Esophagus muscularis mucosa (tissue), 4 donors: ENCODE measurements around the gene NKTR. TPM values are rescaled to one million over a fixed set of nuclear protein-coding genes. Genes with fewer than 3 reads are reported as not detected.

Source experiments
- DNase-seq: peaks from one replicate; pipeline ENCODE4 v3.0.0-alpha.2; 2017; ENCODE audit errors: extremely low spot score
- H3K27ac ChIP-seq, 4 donors: fragments of 200-600 bp; sonication (generic); replicated peaks in 1 of 4; 1 replicate in 3 of 4; 2 replicates in 1 of 4; pipeline ENCODE4 v1.5.1; 2016 to 2019; ENCODE audit warnings: mild to moderate bottlenecking in 1 of 4
- H3K27me3 ChIP-seq, 4 donors: fragments of 200-600 bp; sonication (generic); one replicate each; pipeline versions ENCODE4 v1.5.1 to v1.6.0; 2016 to 2019
- H3K36me3 ChIP-seq, 4 donors: fragments of 200-600 bp; sonication (generic); one replicate each; pipeline ENCODE4 v1.5.1; 2016 to 2019
- H3K4me1 ChIP-seq, 4 donors: fragments of 200-600 bp; sonication (generic); one replicate each; pipeline ENCODE4 v1.5.1; 2016 to 2019
- H3K4me3 ChIP-seq, 4 donors: fragments of 200-600 bp; sonication (generic); 1 replicate in 2 of 4; 2 replicates in 2 of 4; pipeline ENCODE4 v1.5.1; 2016 to 2019; ENCODE audit warnings: mild to moderate bottlenecking in 4 of 4, moderate library complexity in 1 of 4
- H3K9me3 ChIP-seq, 4 donors: fragments of 200-600 bp; sonication (generic); 1 replicate in 3 of 4; 2 replicates in 1 of 4; pipeline ENCODE4 v1.5.1; 2016 to 2019
- CTCF ChIP-seq, 3 experiments: fragments of 200-600 bp in 2 of 3; fragments of 450-650 bp in 1 of 3; sonication (generic) in 2 of 3; IDR thresholded peaks; one replicate each; pipeline ENCODE4 v1.5.1; 2017 to 2019; ENCODE audit warnings: antibody characterized with exemption in 3 of 3, mild to moderate bottlenecking in 2 of 3, moderate library complexity in 1 of 3
- EP300 ChIP-seq: sonication (generic); formaldehyde crosslinking; IDR thresholded peaks from one replicate; pipeline ENCODE4 v1.6.1; 2017; ENCODE audit warnings: antibody characterized with exemption
- POLR2A ChIP-seq: fragments of 450-650 bp; IDR thresholded peaks from one replicate; pipeline ENCODE4 v1.6.1; 2017; ENCODE audit warnings: antibody characterized with exemption, moderate library complexity, mild to moderate bottlenecking, low read depth
- POLR2AphosphoS5 ChIP-seq, 2 donors: sonication (generic); formaldehyde crosslinking; IDR thresholded peaks; one replicate each; pipeline ENCODE4 v1.6.1; 2017; ENCODE audit warnings: antibody characterized with exemption in 2 of 2
- WGBS: methylation state at CpG from one replicate; pipeline ENCODE4 v1.1.5; 2018; 5-methylcytosine and 5-hydroxymethylcytosine counted together
- intact Hi-C: fragments of 100-400 bp; cut with DNase I; formaldehyde crosslinking; loops from one replicate; pipeline ENCODE4 v1.15.1; 2023
- total RNA-seq, 4 donors: library from RNA; depleted of rRNA; stranded (reverse); fragments of >200 nt; gene quantifications; one replicate each; pipeline versions ENCODE4 v1.1.0 to v1.2.1, GENCODE V29; 2016

NKTR gene
- total RNA-seq, 4 donors from 2014 or later: 24.7 to 73.1 (median 36.0) TPM

- H3K36me3 ChIP-seq: no peaks in the 10 kb centered on the region
- 88% methylated on average over 10 of the region's 10 CpGs for WGBS
- peaks cover 0 to 14% (median 0%) of the 10 kb centered on the region in 4 donors for H3K27me3 ChIP-seq
- DNase-seq: no peak
- peaks cover 16 to 35% (median 32%) of the 10 kb centered on the region in 4 donors for H3K4me1 ChIP-seq
- no peaks in the 10 kb centered on the region for H3K9me3 ChIP-seq
- intact Hi-C loops: no loop called here
- no peak overlapping the region for H3K4me3 ChIP-seq
- no peak overlapping the region for H3K27ac ChIP-seq
- TF ChIP-seq POLR2A (no peak), CTCF (IDR thresholded peaks at IDR 0.05) (no peak), EP300 (no peak), POLR2AphosphoS5 (IDR thresholded peaks at IDR 0.05) (no peak)
Measured at GRCh38 chr3:42681361-42682038, 81.0 kb downstream of the NKTR start.

GRCh38 chr3:42682301-42683070 lies 82.0 kb downstream of the NKTR start:
- H3K27me3 ChIP-seq: peaks cover 0 to 23% (median 0%) of the 10 kb centered on the region in 4 donors
- peaks cover 16 to 38% (median 33%) of the 10 kb centered on the region in 4 donors for H3K4me1 ChIP-seq
- H3K4me3 ChIP-seq: no peak overlapping the region
- H3K9me3 ChIP-seq: no peaks in the 10 kb centered on the region
- TF ChIP-seq POLR2AphosphoS5 (IDR thresholded peaks at IDR 0.05) (no peak), EP300 (no peak), POLR2A (no peak), CTCF (IDR thresholded peaks at IDR 0.05) (no peak)
- intact Hi-C loops: no loop called here
- no peak for DNase-seq
- no peak overlapping the region for H3K27ac ChIP-seq
- H3K36me3 ChIP-seq: no peaks in the 10 kb centered on the region
- WGBS: 80% methylated on average over 12 of the region's 12 CpGs

GRCh38 chr3:42683875-42684598 lies 83.6 kb downstream of the NKTR start:
- Histone ChIP-seq H3K4me1 (peaks cover 16 to 38% (median 33%) of the 10 kb centered on the region in 4 donors), H3K27ac (peak overlapping the region; percentile 34 to 55 (median 38)), H3K27me3 (peaks cover 0 to 23% (median 0%) of the 10 kb centered on the region in 4 donors), H3K36me3 (no peaks in the 10 kb centered on the region), H3K4me3 (no peak overlapping the region), H3K9me3 (no peaks in the 10 kb centered on the region)
- WGBS: 43% methylated on average over 10 of the region's 10 CpGs
- TF ChIP-seq POLR2AphosphoS5 (IDR thresholded peaks at IDR 0.05) (peak; percentile 28 to 61), POLR2A (no peak), EP300 (no peak), CTCF (IDR thresholded peaks at IDR 0.05) (no peak)
- DNase-seq: peak; percentile 95
- intact Hi-C loops: no loop called here

GRCh38 chr3:42684632-42685362 lies 84.3 kb downstream of the NKTR start:
- intact Hi-C loops: no loop called here
- Histone ChIP-seq H3K4me3 (no peak overlapping the region), H3K27ac (peak overlapping the region in 3 of 4 donors; percentile 22 to 55 (median 36)), H3K27me3 (peaks cover 0 to 23% (median 0%) of the 10 kb centered on the region in 4 donors), H3K36me3 (no peaks in the 10 kb centered on the region), H3K9me3 (no peaks in the 10 kb centered on the region), H3K4me1 (peaks cover 16 to 38% (median 33%) of the 10 kb centered on the region in 4 donors)
- no peak for DNase-seq
- WGBS: 82% methylated on average over 7 of the region's 7 CpGs
- TF ChIP-seq POLR2AphosphoS5 (IDR thresholded peaks at IDR 0.05) (no peak), POLR2A (no peak), CTCF (IDR thresholded peaks at IDR 0.05) (no peak), EP300 (no peak)
